SJCRH30 (cell line): Measurements from ENCODE around the gene TTR. TPM values are rescaled to one million over a fixed set of nuclear protein-coding genes. Genes with fewer than 3 reads are reported as not detected.

ENCODE experiments used
- DNase-seq, 2 experiments: peaks; one replicate each; pipeline ENCODE4 v3.0.0-alpha.2; 2015 to 2020
- H3K27ac ChIP-seq: fragments of 250-450 bp; sonication (Bioruptor Pico); 2 replicates; pipeline ENCODE4 v1.5.1; 2020; ENCODE audit warnings: mild to moderate bottlenecking, moderate library complexity
- H3K27me3 ChIP-seq: fragments of 250-450 bp; sonication (Bioruptor Pico); 2 replicates; pipeline ENCODE4 v1.5.1; 2020; ENCODE audit warnings: mild to moderate bottlenecking, moderate library complexity
- H3K36me3 ChIP-seq: fragments of 250-450 bp; sonication (Bioruptor Pico); 2 replicates; pipeline ENCODE4 v1.5.1; 2020; ENCODE audit warnings: mild to moderate bottlenecking, moderate library complexity
- H3K4me1 ChIP-seq: fragments of 250-450 bp; sonication (Bioruptor Pico); 2 replicates; pipeline ENCODE4 v1.5.1; 2020; ENCODE audit warnings: mild to moderate bottlenecking, moderate library complexity
- H3K4me3 ChIP-seq: fragments of 250-450 bp; sonication (Bioruptor Pico); 2 replicates; pipeline ENCODE4 v1.5.1; 2020; ENCODE audit warnings: mild to moderate bottlenecking, moderate library complexity
- H3K9me3 ChIP-seq: fragments of 250-450 bp; sonication (Bioruptor Pico); replicated peaks from 2 replicates; pipeline ENCODE4 v1.5.1; 2020; ENCODE audit warnings: mild to moderate bottlenecking, moderate library complexity
- total RNA-seq: library from RNA; depleted of rRNA; stranded (reverse); fragments of >200 nt; shearing (Covaris generic); gene quantifications from 2 replicates; pipeline ENCODE4 v1.2.3, GENCODE V29; 2014

The TTR gene
- total RNA-seq, 1 experiment from 2014 or later, result not detected

DNA sequence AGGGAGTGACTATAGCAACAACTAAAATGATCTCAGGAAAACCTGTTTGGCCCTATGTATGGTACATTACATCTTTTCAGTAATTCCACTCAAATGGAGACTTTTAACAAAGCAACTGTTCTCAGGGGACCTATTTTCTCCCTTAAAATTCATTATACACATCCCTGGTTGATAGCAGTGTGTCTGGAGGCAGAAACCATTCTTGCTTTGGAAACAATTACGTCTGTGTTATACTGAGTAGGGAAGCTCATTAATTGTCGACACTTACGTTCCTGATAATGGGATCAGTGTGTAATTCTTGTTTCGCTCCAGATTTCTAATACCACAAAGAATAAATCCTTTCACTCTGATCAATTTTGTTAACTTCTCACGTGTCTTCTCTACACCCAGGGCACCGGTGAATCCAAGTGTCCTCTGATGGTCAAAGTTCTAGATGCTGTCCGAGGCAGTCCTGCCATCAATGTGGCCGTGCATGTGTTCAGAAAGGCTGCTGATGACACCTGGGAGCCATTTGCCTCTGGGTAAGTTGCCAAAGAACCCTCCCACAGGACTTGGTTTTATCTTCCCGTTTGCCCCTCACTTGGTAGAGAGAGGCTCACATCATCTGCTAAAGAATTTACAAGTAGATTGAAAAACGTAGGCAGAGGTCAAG, 955 bp downstream of the TTR start:
- Histone ChIP-seq H3K9me3 (no peaks in the 10 kb centered on the region), H3K4me3 (no peak overlapping the region), H3K4me1 (no peaks in the 10 kb centered on the region), H3K27ac (no peak overlapping the region), H3K27me3 (no peaks in the 10 kb centered on the region), H3K36me3 (no peaks in the 10 kb centered on the region)
- no peak for DNase-seq

DNA sequence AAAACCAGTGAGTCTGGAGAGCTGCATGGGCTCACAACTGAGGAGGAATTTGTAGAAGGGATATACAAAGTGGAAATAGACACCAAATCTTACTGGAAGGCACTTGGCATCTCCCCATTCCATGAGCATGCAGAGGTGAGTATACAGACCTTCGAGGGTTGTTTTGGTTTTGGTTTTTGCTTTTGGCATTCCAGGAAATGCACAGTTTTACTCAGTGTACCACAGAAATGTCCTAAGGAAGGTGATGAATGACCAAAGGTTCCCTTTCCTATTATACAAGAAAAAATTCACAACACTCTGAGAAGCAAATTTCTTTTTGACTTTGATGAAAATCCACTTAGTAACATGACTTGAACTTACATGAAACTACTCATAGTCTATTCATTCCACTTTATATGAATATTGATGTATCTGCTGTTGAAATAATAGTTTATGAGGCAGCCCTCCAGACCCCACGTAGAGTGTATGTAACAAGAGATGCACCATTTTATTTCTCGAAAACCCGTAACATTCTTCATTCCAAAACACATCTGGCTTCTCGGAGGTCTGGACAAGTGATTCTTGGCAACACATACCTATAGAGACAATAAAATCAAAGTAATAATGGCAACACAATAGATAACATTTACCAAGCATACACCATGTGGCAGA, 3.6 kb downstream of the TTR start:
- Histone ChIP-seq H3K36me3 (no peaks in the 10 kb centered on the region), H3K27ac (no peak overlapping the region)
- DNase-seq, result no peak

DNA sequence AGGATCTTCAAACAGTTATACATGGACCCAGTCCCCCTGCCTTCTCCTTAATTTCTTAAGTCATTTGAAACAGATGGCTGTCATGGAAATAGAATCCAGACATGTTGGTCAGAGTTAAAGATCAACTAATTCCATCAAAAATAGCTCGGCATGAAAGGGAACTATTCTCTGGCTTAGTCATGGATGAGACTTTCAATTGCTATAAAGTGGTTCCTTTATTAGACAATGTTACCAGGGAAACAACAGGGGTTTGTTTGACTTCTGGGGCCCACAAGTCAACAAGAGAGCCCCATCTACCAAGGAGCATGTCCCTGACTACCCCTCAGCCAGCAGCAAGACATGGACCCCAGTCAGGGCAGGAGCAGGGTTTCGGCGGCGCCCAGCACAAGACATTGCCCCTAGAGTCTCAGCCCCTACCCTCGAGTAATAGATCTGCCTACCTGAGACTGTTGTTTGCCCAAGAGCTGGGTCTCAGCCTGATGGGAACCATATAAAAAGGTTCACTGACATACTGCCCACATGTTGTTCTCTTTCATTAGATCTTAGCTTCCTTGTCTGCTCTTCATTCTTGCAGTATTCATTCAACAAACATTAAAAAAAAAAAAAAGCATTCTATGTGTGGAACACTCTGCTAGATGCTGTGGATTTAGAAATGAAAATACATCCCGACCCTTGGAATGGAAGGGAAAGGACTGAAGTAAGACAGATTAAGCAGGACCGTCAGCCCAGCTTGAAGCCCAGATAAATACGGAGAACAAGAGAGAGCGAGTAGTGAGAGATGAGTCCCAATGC, 4.6 kb downstream of the TTR start:
- Histone ChIP-seq H3K27me3 (no peaks in the 10 kb centered on the region), H3K36me3 (no peaks in the 10 kb centered on the region), H3K27ac (no peak overlapping the region), H3K4me1 (no peaks in the 10 kb centered on the region), H3K4me3 (no peak overlapping the region), H3K9me3 (no peaks in the 10 kb centered on the region)
- no peak for DNase-seq

More for the DNA sequence above, 3.6 kb downstream of the TTR start:
- H3K9me3 ChIP-seq, result no peaks in the 10 kb centered on the region
- no peaks in the 10 kb centered on the region for H3K4me1 ChIP-seq
- H3K27me3 ChIP-seq, result no peaks in the 10 kb centered on the region
- no peak overlapping the region for H3K4me3 ChIP-seq

DNA sequence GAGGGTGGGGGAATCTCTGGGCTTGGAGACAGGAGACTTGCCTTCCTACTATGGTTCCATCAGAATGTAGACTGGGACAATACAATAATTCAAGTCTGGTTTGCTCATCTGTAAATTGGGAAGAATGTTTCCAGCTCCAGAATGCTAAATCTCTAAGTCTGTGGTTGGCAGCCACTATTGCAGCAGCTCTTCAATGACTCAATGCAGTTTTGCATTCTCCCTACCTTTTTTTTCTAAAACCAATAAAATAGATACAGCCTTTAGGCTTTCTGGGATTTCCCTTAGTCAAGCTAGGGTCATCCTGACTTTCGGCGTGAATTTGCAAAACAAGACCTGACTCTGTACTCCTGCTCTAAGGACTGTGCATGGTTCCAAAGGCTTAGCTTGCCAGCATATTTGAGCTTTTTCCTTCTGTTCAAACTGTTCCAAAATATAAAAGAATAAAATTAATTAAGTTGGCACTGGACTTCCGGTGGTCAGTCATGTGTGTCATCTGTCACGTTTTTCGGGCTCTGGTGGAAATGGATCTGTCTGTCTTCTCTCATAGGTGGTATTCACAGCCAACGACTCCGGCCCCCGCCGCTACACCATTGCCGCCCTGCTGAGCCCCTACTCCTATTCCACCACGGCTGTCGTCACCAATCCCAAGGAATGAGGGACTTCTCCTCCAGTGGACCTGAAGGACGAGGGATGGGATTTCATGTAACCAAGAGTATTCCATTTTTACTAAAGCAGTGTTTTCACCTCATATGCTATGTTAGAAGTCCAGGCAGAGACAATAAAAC, 6.5 kb downstream of the TTR start:
- no peak overlapping the region for H3K27ac ChIP-seq
- no peaks in the 10 kb centered on the region for H3K9me3 ChIP-seq
- H3K27me3 ChIP-seq, result no peaks in the 10 kb centered on the region
- no peak overlapping the region for H3K4me3 ChIP-seq
- no peak for DNase-seq
- H3K36me3 ChIP-seq, result no peaks in the 10 kb centered on the region
- no peaks in the 10 kb centered on the region for H3K4me1 ChIP-seq

DNA sequence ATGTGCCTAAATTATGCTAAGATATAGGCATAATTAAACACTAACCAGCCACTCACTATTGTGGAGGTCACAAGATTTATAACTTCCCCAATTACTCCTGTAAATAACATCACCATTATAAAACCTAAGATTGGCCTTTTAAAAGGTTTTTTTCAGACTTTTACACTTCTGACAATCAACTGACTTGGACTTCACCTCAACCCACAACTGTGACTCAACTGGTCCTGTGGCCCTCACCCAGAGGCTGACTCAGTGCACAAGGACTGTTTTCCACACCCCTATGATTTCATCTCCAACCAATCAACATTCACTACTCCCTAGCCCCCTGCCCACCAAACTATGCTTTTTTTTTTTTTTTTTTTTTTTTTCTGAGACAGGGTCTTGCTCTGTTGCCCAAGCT, 11.6 kb downstream of the TTR start:
- Histone ChIP-seq H3K9me3 (no peaks in the 10 kb centered on the region), H3K4me1 (no peaks in the 10 kb centered on the region), H3K27me3 (no peaks in the 10 kb centered on the region), H3K27ac (no peak overlapping the region), H3K36me3 (no peaks in the 10 kb centered on the region), H3K4me3 (no peak overlapping the region)
- DNase-seq, result no peak

DNA sequence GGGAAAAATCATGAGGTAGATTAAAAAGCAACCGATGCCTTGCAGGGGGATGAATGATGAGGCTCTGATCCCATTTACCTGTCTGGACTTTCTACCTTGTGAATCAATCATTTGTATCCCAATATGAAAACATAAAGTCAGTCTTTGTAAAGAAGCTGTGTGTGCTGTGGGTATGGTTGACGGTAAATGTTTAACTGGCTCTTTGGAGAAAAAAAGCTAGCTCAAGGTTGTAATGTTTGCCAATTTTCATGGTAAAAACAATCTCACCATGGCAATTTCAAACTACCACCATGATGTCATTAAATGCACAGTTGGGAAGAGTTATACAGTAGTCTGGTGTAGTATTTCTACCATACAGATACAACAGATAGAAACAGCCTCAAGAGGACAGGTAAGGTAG, 14.6 kb downstream of the TTR start:
- Histone ChIP-seq H3K36me3 (no peaks in the 10 kb centered on the region), H3K9me3 (no peaks in the 10 kb centered on the region), H3K27me3 (no peaks in the 10 kb centered on the region), H3K4me3 (no peak overlapping the region), H3K4me1 (no peaks in the 10 kb centered on the region), H3K27ac (no peak overlapping the region)
- no peak for DNase-seq

DNA sequence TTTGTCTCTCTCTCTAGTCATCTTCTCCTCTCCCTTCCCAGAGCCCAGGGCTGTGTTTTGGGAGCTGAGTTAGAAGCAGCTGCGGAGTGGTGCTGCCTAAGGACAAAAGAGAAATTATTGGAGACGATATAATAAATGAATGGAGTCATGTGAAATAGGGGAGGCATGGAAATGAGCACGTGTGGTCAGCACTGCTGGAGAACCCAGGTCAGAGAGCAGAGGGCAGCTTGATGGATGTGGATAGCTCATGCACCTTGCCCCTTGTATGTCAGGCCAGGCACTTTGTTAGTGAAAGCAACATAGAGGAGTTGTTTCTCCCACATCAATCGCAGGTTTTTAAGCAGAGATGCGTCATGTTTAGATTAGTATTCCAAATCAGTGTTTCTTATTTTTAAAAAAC, 15.7 kb downstream of the TTR start:
- no peak overlapping the region for H3K4me3 ChIP-seq
- H3K36me3 ChIP-seq, result no peaks in the 10 kb centered on the region
- H3K9me3 ChIP-seq, result no peaks in the 10 kb centered on the region
- no peaks in the 10 kb centered on the region for H3K4me1 ChIP-seq
- H3K27me3 ChIP-seq, result no peaks in the 10 kb centered on the region
- H3K27ac ChIP-seq, result no peak overlapping the region
- no peak for DNase-seq

DNA sequence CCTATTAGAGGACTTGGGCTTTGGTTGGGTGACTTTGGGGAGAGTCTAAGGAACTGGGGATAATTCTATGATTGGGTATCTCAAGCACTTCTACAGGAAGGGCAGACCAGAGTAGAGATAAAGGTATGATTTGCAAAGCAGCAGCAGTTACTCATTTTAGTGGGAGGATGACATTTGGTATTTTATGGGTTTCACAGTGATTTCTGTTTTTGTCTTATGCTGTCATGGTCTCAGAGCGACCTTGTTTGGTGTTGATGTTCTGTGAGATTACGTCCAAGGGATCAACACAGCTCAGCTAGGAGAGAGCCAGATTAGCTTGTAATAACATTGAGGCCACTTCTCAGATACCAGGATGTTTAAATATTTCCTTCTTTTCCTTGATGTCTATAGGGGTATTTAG, 18.2 kb downstream of the TTR start:
- no peaks in the 10 kb centered on the region for H3K9me3 ChIP-seq
- H3K27me3 ChIP-seq, result no peaks in the 10 kb centered on the region
- H3K4me1 ChIP-seq, result no peaks in the 10 kb centered on the region
- DNase-seq, result no peak
- no peak overlapping the region for H3K4me3 ChIP-seq
- no peak overlapping the region for H3K27ac ChIP-seq
- no peaks in the 10 kb centered on the region for H3K36me3 ChIP-seq

DNA sequence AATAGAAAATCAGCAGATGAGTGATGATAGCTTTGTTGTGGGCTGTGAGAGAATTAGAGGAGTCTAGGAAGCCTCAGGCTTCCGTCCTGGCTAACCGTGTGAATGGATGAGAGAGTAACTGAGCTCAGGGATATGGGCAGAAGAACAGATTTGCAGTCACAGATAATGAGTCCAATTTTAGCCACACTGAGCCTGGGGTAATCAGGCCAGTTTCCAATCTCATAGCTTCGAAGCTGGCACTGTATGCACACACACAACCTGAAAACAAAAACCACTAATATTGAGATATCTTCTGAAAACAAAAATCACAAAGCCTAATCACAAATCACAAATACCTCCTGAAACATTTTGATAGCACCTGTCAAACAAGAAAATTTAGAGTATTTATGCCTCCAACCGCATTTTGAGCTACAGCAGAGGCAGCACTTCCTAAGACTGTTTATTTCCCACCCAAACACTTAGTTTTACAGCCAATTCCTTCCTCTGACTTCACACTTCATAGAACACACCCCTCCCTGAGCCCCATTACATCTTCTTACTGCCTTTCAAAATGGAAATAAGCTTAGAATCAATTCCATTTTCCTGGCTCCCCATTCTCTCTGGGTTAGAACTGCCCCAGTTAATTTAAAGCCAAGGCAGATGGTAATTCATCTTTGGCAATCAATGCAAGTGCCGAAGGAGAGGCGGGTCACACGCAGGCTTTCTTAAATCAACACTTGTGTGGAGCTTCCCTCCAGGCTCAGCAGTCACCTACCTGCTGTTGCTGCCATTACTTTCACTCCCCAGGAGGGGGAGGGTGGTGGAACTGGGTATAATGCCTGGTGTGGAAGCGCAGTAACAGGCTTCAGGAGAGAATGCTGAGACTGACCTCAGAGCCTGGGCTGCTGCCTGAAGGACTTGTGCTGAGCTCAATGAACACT, 18.9 kb downstream of the TTR start:
- peak in 1 of 2 experiments; percentile 1 for DNase-seq
- no peaks in the 10 kb centered on the region for H3K27me3 ChIP-seq

DNA sequence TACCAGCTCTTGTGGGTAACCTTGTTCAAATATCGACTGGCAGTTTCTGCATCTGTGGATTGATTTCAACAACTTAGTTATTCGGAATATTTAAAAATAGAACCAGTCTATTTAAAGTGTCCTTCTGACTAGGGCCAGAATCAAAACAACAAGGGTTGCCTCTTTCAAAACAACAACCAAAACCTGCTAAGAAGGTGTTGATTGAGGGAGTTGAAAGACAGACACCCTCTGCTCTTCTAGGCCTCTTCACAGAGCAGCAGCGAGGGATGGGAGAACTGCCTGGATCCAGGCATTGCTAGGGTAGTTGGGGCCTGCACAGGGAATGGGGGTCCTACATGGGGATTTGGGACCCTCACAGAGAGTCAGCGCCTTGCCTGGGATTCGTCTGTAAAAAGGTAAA, 19.8 kb downstream of the TTR start:
- no peaks in the 10 kb centered on the region for H3K36me3 ChIP-seq
- H3K4me3 ChIP-seq, result no peak overlapping the region
- no peak for DNase-seq
- H3K27me3 ChIP-seq, result no peaks in the 10 kb centered on the region
- no peaks in the 10 kb centered on the region for H3K4me1 ChIP-seq
- no peak overlapping the region for H3K27ac ChIP-seq
- no peaks in the 10 kb centered on the region for H3K9me3 ChIP-seq

More for the DNA sequence above, 18.9 kb downstream of the TTR start:
- Histone ChIP-seq H3K4me1 (no peaks in the 10 kb centered on the region), H3K27ac (no peak overlapping the region), H3K9me3 (no peaks in the 10 kb centered on the region), H3K4me3 (no peak overlapping the region), H3K36me3 (no peaks in the 10 kb centered on the region)

DNA sequence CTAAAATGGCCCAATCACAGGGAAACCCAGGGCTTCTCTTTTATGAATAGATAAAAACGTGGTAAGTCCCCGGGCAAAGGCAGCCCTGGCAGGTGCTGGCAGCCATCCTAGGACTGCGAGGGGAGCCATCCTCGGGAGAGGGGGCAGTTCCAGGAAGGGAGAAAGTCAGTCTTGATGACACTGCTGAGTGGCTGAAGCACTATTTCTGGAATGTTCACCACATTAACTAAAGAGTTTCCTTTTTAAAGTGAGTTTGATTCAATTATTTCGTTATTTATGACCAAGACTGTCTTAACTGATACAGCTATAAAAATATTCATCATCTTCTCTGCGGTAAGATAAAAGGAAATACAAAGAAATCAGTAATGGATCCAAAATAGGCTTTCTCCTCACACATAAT, 20.4 kb downstream of the TTR start:
- no peak overlapping the region for H3K4me3 ChIP-seq
- DNase-seq, result no peak
- no peaks in the 10 kb centered on the region for H3K27me3 ChIP-seq
- H3K4me1 ChIP-seq, result no peaks in the 10 kb centered on the region
- no peaks in the 10 kb centered on the region for H3K9me3 ChIP-seq
- H3K36me3 ChIP-seq, result no peaks in the 10 kb centered on the region
- no peak overlapping the region for H3K27ac ChIP-seq

DNA sequence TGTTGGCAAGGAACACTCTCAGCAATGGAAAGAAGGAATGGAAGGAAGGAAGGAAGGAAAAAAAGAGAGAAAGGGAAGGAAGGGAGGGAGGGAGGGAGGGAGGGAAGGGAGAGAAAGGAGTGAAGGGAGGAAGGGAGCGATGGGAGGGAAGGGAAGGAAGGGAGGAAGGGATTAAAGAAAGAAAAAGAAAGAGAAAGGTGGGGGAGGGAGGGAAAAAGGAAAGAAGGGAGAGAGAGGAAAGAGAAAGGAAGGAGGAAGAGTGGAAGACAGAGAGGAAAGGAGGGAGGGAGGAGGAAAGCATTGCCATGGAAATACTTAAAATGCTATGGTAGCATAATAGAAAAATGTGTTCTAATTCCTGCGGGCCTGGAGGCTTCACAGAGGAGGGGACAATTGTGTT, 22.4 kb downstream of the TTR start:
- no peak for DNase-seq
- Histone ChIP-seq H3K4me1 (no peaks in the 10 kb centered on the region), H3K4me3 (no peak overlapping the region), H3K36me3 (no peaks in the 10 kb centered on the region), H3K9me3 (no peaks in the 10 kb centered on the region), H3K27me3 (no peaks in the 10 kb centered on the region), H3K27ac (no peak overlapping the region)

DNA sequence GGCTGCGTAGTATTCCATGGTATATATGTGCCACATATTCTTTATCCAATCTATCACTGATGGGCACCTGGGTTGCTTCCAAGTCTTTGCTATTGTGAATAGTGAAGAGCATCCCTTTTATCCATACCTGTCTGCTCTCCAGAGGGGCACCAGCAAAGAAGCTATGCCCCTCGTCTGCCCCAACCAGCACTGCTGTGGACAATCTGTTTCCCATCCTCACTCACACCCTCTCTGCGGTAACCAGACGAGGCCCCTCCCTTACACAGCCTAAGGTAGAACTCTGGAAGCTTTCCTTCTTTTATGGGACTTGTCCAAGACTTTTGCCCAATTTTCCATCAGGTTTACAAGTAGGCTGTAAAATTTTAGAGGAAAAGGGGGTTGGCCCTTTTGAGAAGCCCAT, 24.9 kb downstream of the TTR start:
- no peaks in the 10 kb centered on the region for H3K4me1 ChIP-seq
- DNase-seq, result no peak
- H3K9me3 ChIP-seq, result no peaks in the 10 kb centered on the region
- no peaks in the 10 kb centered on the region for H3K27me3 ChIP-seq
- no peaks in the 10 kb centered on the region for H3K36me3 ChIP-seq
- H3K27ac ChIP-seq, result no peak overlapping the region
- H3K4me3 ChIP-seq, result no peak overlapping the region
